K562 (cell line): Measurements from ENCODE around the gene MYLK3. TPM values are rescaled to one million over a fixed set of nuclear protein-coding genes. Genes with fewer than 3 reads are reported as not detected.

ENCODE experiments used
- ATAC-seq: fragments of 200-7000 bp; cut with Tn5 transposase; 3 replicates; pipeline ENCODE4 v1.9.1; 2020; ENCODE audit warnings: moderate library complexity
- BruUV-seq: library from RNA; stranded (reverse); fragments of 400-500 nt; replicated peaks from 2 replicates; lab custom pipeline; 2021; lab: Mats Ljungman, UMichigan
- CTCF ChIA-PET: fragments of 300-600 bp; formaldehyde crosslinking; extraction: SDS; loops from one replicate; lab custom pipeline; 2021; ENCODE audit warnings: low intra/inter-chr PET ratio; lab: Yijun Ruan, JAX
- POLR2A ChIA-PET: fragments of 300-600, 350-650 bp; sonication (Branson Sonifier 250); formaldehyde crosslinking; extraction: SDS; loops from one replicate; lab custom pipeline; 2021; ENCODE audit warnings: antibody characterized with exemption, inconsistent platforms; lab: Yijun Ruan, JAX
- DNase-seq, 4 experiments: peaks; one replicate each; pipeline versions ENCODE4 v3.0.0 to v3.0.0-alpha.2; 2011 to 2018; ENCODE audit warnings: low spot score in 3 of 4, mixed read lengths in 3 of 4; ENCODE audit errors: extremely low read depth in 1 of 4
- FAIRE-seq: peaks from 2 replicates; lab custom pipeline; 2011; peaks lifted over from hg19 to GRCh38; lab: Jason Lieb, UNC
- H2AFZ ChIP-seq: 2 replicates; pipeline ENCODE4 v1.6.0; 2011; ENCODE audit warnings: low read depth, low read length, control low read depth, inconsistent platforms
- H3K27ac ChIP-seq: fragments of 200-600 bp; 3 replicates; pipeline ENCODE4 v1.8.0; 2011; ENCODE audit warnings: low read depth, mild to moderate bottlenecking, control low read depth, inconsistent platforms, low read length, moderate library complexity, mixed read lengths; ENCODE audit errors: extremely low read depth
- H3K27me3 ChIP-seq, 2 experiments: fragments of 300-600 bp in 1 of 2; 2 replicates in 1 of 2; 3 replicates in 1 of 2; pipeline versions ENCODE4 v1.6.0 to v1.8.0; 2011; ENCODE audit warnings: inconsistent platforms in 2 of 2, low read length in 2 of 2, mild to moderate bottlenecking in 1 of 2, mixed read lengths in 1 of 2, moderate library complexity in 1 of 2; ENCODE audit not compliant: control insufficient read depth in 2 of 2, insufficient read depth in 2 of 2
- H3K36me3 ChIP-seq: fragments of 300-600 bp; 3 replicates; pipeline ENCODE4 v1.8.0; 2011; ENCODE audit warnings: mild to moderate bottlenecking, low read length, inconsistent platforms; ENCODE audit not compliant: control insufficient read depth, insufficient read depth
- H3K4me1 ChIP-seq, 2 experiments: fragments of 200-600 bp in 1 of 2; replicated peaks in 1 of 2; 2 replicates in 1 of 2; 3 replicates in 1 of 2; pipeline versions ENCODE4 v1.5.1 to v1.8.0; 2011; ENCODE audit warnings: inconsistent platforms in 2 of 2, low read length in 2 of 2, mild to moderate bottlenecking in 1 of 2, mixed read lengths in 1 of 2, moderate library complexity in 1 of 2; ENCODE audit not compliant: control insufficient read depth in 2 of 2, insufficient read depth in 2 of 2
- H3K4me2 ChIP-seq: 2 replicates; pipeline ENCODE4 v1.6.1; 2011; ENCODE audit warnings: low read length, control low read depth, inconsistent platforms, mixed read lengths; ENCODE audit not compliant: insufficient read depth
- H3K4me3 ChIP-seq: fragments of 200-600 bp; sonication (generic), shearing (Covaris generic); 2 replicates; pipeline ENCODE4 v1.5.1; 2016; ENCODE audit warnings: control low read depth, inconsistent platforms
- H3K79me2 ChIP-seq: fragments of 200-600 bp; 3 replicates; pipeline ENCODE4 v1.8.0; 2011; ENCODE audit warnings: low read length, inconsistent platforms; ENCODE audit not compliant: control insufficient read depth, insufficient read depth
- H3K9ac ChIP-seq, 2 experiments: 2 replicates each; pipeline versions ENCODE4 v1.6.0 to v1.6.1; 2011; ENCODE audit warnings: low read depth in 2 of 2, low read length in 2 of 2, control low read depth in 1 of 2, inconsistent platforms in 1 of 2, mild to moderate bottlenecking in 1 of 2, mixed read lengths in 1 of 2; ENCODE audit not compliant: insufficient read depth in 1 of 2
- H3K9me1 ChIP-seq: one replicate; pipeline ENCODE4 v1.6.0; 2011; ENCODE audit warnings: inconsistent platforms, mild to moderate bottlenecking, low read length, moderate library complexity; ENCODE audit not compliant: control insufficient read depth, insufficient read depth
- H3K9me3 ChIP-seq: replicated peaks from 2 replicates; pipeline ENCODE4 v1.5.1; 2011; ENCODE audit warnings: low read depth, low read length, inconsistent platforms; ENCODE audit not compliant: control insufficient read depth, insufficient read depth
- H4K20me1 ChIP-seq: replicated peaks from 2 replicates; pipeline ENCODE4 v1.6.1; 2011; ENCODE audit warnings: low read length, inconsistent platforms, mixed read lengths; ENCODE audit not compliant: control insufficient read depth, insufficient read depth
- BCOR ChIP-seq: fragments of 450-650 bp; IDR thresholded peaks from 2 replicates; pipeline ENCODE4 v1.6.1; 2016
- DMBX1 ChIP-seq: fragments of 250-450 bp; sonication (Bioruptor Pico); IDR thresholded peaks from 2 replicates; pipeline ENCODE4 v1.8.0; 2022; ENCODE audit warnings: inconsistent platforms, mild to moderate bottlenecking, moderate library complexity, borderline replicate concordance
- ETS2 ChIP-seq: IDR thresholded peaks from 2 replicates; pipeline ENCODE4 v1.6.1; 2016; ENCODE audit warnings: borderline replicate concordance, missing genetic modification characterization, mild to moderate bottlenecking, moderate library complexity, missing compliant biosample characterization; ENCODE audit not compliant: poor library complexity, severe bottlenecking
- EWSR1 ChIP-seq: fragments of 450-650 bp; IDR thresholded peaks from 2 replicates; pipeline ENCODE4 v1.6.1; 2018; ENCODE audit warnings: borderline replicate concordance, mild to moderate bottlenecking, low read depth, moderate library complexity; ENCODE audit not compliant: partially characterized antibody
- FOXJ3 ChIP-seq: sonication (generic); formaldehyde crosslinking; IDR thresholded peaks from 2 replicates; pipeline ENCODE4 v1.4.0; 2020; ENCODE audit warnings: mild to moderate bottlenecking, missing genetic modification reagents
- PHB2 ChIP-seq: fragments of 450-650 bp; IDR thresholded peaks from 2 replicates; pipeline ENCODE4 v1.6.1; 2017; ENCODE audit warnings: low read depth
- RBM14 ChIP-seq: fragments of 200-400 bp; formaldehyde crosslinking; IDR thresholded peaks from 2 replicates; pipeline ENCODE4 v1.6.1; 2018; ENCODE audit warnings: low read depth, mild to moderate bottlenecking, low read length, moderate library complexity, borderline replicate concordance; ENCODE audit not compliant: insufficient read depth
- SIN3B ChIP-seq: fragments of 450-650 bp; IDR thresholded peaks from 2 replicates; pipeline ENCODE4 v1.6.1; 2017; ENCODE audit warnings: low read depth, mild to moderate bottlenecking, moderate library complexity
- SMARCC2 ChIP-seq: fragments of 450-650 bp; IDR thresholded peaks from 2 replicates; pipeline ENCODE4 v1.6.1; 2017; ENCODE audit warnings: antibody characterized with exemption, moderate library complexity, mild to moderate bottlenecking, low read depth
- ZNF23 ChIP-seq: fragments of 250-450 bp; sonication (Bioruptor Pico); IDR thresholded peaks from 2 replicates; pipeline ENCODE4 v1.4.0; 2020; ENCODE audit warnings: mild to moderate bottlenecking
- WGBS: fragments of 100-300 bp; shearing (Covaris generic); methylation state at CpG from one replicate; pipeline ENCODE4 v1.1.6; 2016; ENCODE audit warnings: low coverage, mixed read lengths; ENCODE audit not compliant: insufficient coverage; ENCODE audit errors: missing lambda C conversion rate; 5-methylcytosine and 5-hydroxymethylcytosine counted together
- in situ Hi-C: fragments of 300-500 bp; cut with MboI; formaldehyde crosslinking; loops from 4 replicates; pipeline ENCODE4 v1.15.0; 2018; ENCODE audit warnings: inconsistent platforms, mixed read lengths
- intact Hi-C: fragments of 100-400 bp; cut with micrococcal nuclease; formaldehyde crosslinking; loops from 2 replicates; pipeline ENCODE4 v1.14.2; 2022
- polyA plus RNA-seq, 8 experiments: library from polyadenylated mRNA; depleted of rRNA in 4 of 8; stranded (reverse) in 5 of 8; unstranded in 3 of 8; fragments of >200 nt; fragmentation: Nextera tagmentation in 2 of 8; fragmentation: Illumina TruSeq in 1 of 8; extraction: Ambion mirVana in 2 of 8; extraction: Trizol in 1 of 8; gene quantifications; 2 replicates each; pipeline versions ENCODE4 v1.2.1 to v1.2.3, GENCODE V29; 2011 to 2014; ENCODE audit warnings: inconsistent platforms in 1 of 8, missing spikeins in 1 of 8
- total RNA-seq, 7 experiments: library from RNA; depleted of rRNA in 6 of 7; stranded (reverse); fragments of >200 nt in 6 of 7; fragmentation: Illumina TruSeq in 2 of 7; extraction: Trizol in 2 of 7; gene quantifications; 2 replicates each; pipeline versions ENCODE4 v1.2.1 to v1.2.3, GENCODE V29; 2011 to 2021; ENCODE audit warnings: low replicate concordance in 1 of 7

The MYLK3 gene
- total and polyA plus RNA-seq, 9 of the 15 experiments (the other 6 are each of a cell fraction or from before 2014, with no cell fraction given), result 0.69 to 10.7 (median 4.7) TPM

DNA sequence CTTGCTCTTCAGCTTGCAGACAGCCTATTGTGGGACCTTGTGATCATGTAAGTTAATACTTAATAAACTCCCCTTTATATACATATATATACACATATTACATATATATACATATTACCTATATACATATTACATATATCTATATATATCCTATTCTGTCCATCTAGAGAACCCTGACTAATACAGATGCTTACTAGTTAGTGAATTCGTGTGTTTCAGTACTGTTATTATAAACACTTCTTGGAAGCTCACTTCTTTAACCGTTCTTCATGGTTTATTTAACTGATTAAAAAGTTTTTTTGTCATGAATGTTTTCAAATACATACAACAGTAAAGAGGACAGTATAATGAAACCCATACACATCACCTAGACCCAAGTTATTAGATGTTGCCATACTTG is 46.1 kb downstream of the MYLK3 start:
- no peaks in the 10 kb centered on the region for H3K9me3 ChIP-seq
- ATAC-seq, result no peak
- no peak for TF ChIP-seq DMBX1 (CRISPR knock-in tag)
- TF ChIP-seq ETS2 (tag), result no peak
- TF ChIP-seq SMARCC2, result no peak
- no peak for TF ChIP-seq PHB2
- TF ChIP-seq BCOR, result no peak
- TF ChIP-seq FOXJ3 (CRISPR knock-in tag), result no peak
- TF ChIP-seq, all 486 proteins: peak for 0
- in situ Hi-C loops, result no loop called here
- CTCF ChIA-PET, result no interaction called here
- no peaks in the 10 kb centered on the region for H3K27me3 ChIP-seq
- peaks cover 4% of the 10 kb centered on the region for H3K9me1 ChIP-seq
- no peaks in the 10 kb centered on the region for H4K20me1 ChIP-seq
- H3K36me3 ChIP-seq, result peaks cover 28% of the 10 kb centered on the region; the same call in 2 of the 3 replicates
- no peaks in the 10 kb centered on the region for H3K4me1 ChIP-seq
- H3K27ac ChIP-seq, result no peak overlapping the region
- no peaks in the 10 kb centered on the region for H3K79me2 ChIP-seq
- no peak overlapping the region for H3K4me2 ChIP-seq
- no peak overlapping the region for H3K9ac ChIP-seq
- 68% methylated on average over 2 of the region's 2 CpGs for WGBS
- FAIRE-seq (no peak), DNase-seq (no peak)
- H2AFZ ChIP-seq, result no peak overlapping the region
- BruUV-seq, result no TSS peak
- intact Hi-C loops, result no loop called here
- POLR2A ChIA-PET, result no interaction called here
- no peak overlapping the region for H3K4me3 ChIP-seq

DNA sequence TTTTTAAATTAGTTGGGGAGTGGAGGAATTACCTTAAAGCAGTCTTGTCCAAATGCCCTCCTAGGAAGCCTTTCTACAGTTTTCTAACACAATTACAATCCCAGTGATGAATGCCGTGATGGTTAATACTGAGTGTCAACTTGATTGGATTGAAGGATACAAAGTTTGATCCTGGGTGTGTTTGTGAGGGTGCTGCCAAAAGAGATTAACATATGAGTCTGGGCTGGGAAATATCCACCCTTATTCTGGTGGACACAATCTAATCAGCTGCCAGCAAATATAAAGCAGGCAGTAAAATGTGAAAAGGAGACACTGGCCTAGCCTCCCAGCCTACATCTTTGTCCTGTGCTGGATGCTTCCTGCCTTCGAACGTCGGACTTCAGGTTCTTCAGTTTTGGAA is 46.5 kb downstream of the MYLK3 start:
- no peak for ATAC-seq
- no peak for FAIRE-seq
- no peak overlapping the region for H3K4me3 ChIP-seq
- in situ Hi-C loops (no loop called here), intact Hi-C loops (no loop called here)
- DNase-seq, result no peak
- peaks cover 32% of the 10 kb centered on the region; the same call in 2 of the 3 replicates for H3K36me3 ChIP-seq
- ChIA-PET POLR2A (no interaction called here), CTCF (no interaction called here)
- 89% methylated on average over 4 of the region's 4 CpGs for WGBS
- no TSS peak for BruUV-seq
- no peaks in the 10 kb centered on the region for H3K4me1 ChIP-seq
- no peaks in the 10 kb centered on the region for H3K27me3 ChIP-seq
- no peaks in the 10 kb centered on the region for H3K79me2 ChIP-seq
- H3K9ac ChIP-seq, result no peak overlapping the region
- no peak overlapping the region for H3K27ac ChIP-seq
- H4K20me1 ChIP-seq, result no peaks in the 10 kb centered on the region
- H3K9me1 ChIP-seq, result peaks cover 4% of the 10 kb centered on the region
- H2AFZ ChIP-seq, result no peak overlapping the region
- no peak overlapping the region for H3K4me2 ChIP-seq
- H3K9me3 ChIP-seq, result no peaks in the 10 kb centered on the region
- TF ChIP-seq RBM14 (no peak), SIN3B (no peak), EWSR1 (no peak), ZNF23 (CRISPR knock-in tag) (no peak)
